ENCODE data around the gene MEAF6.
"Not testable (repeated sequence)": the region's sequence is repeated elsewhere in the genome, so short reads cannot be mapped to it uniquely, and the experiment has no call there.

MEAF6 gene

DNA sequence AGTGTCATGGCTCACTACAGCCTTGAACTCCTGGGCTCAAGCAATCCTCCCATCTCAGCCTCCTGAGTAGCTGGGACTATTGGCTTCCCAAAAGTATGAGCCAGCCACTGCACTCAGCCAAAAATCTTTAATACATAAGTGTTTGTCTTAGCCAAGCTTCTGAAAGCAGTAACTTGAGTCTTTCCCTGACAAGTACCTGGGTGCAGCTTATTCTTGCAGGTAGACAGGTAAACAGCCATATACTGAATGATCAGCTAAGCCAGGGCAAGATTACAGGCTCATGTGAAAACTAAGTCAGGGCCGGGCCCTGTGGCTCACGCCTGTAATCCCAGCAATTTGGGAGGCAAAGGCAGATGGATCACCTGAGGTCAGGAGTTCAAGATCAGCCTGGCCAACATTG lies 7.8 kb downstream of the MEAF6 start:
- H3K27me3 ChIP-seq (ENCODE audit: insufficient read depth, poor library complexity, severe bottlenecking): no peaks in the 10 kb centered on the region
- H3K27ac ChIP-seq (replicated peaks): no peak overlapping the region
- TF ChIP-seq, protein P1, sequence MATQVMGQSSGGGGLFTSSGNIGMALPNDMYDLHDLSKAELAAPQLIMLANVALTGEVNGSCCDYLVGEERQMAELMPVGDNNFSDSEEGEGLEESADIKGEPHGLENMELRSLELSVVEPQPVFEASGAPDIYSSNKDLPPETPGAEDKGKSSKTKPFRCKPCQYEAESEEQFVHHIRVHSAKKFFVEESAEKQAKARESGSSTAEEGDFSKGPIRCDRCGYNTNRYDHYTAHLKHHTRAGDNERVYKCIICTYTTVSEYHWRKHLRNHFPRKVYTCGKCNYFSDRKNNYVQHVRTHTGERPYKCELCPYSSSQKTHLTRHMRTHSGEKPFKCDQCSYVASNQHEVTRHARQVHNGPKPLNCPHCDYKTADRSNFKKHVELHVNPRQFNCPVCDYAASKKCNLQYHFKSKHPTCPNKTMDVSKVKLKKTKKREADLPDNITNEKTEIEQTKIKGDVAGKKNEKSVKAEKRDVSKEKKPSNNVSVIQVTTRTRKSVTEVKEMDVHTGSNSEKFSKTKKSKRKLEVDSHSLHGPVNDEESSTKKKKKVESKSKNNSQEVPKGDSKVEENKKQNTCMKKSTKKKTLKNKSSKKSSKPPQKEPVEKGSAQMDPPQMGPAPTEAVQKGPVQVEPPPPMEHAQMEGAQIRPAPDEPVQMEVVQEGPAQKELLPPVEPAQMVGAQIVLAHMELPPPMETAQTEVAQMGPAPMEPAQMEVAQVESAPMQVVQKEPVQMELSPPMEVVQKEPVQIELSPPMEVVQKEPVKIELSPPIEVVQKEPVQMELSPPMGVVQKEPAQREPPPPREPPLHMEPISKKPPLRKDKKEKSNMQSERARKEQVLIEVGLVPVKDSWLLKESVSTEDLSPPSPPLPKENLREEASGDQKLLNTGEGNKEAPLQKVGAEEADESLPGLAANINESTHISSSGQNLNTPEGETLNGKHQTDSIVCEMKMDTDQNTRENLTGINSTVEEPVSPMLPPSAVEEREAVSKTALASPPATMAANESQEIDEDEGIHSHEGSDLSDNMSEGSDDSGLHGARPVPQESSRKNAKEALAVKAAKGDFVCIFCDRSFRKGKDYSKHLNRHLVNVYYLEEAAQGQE (IDR thresholded peaks at IDR 0.05; ENCODE audit: insufficient replicate concordance, low read depth): no peak
- TF ChIP-seq POLR2AphosphoS5 (IDR thresholded peaks at IDR 0.05; ENCODE audit: low read depth): no peak
- TF ChIP-seq, protein P2, sequence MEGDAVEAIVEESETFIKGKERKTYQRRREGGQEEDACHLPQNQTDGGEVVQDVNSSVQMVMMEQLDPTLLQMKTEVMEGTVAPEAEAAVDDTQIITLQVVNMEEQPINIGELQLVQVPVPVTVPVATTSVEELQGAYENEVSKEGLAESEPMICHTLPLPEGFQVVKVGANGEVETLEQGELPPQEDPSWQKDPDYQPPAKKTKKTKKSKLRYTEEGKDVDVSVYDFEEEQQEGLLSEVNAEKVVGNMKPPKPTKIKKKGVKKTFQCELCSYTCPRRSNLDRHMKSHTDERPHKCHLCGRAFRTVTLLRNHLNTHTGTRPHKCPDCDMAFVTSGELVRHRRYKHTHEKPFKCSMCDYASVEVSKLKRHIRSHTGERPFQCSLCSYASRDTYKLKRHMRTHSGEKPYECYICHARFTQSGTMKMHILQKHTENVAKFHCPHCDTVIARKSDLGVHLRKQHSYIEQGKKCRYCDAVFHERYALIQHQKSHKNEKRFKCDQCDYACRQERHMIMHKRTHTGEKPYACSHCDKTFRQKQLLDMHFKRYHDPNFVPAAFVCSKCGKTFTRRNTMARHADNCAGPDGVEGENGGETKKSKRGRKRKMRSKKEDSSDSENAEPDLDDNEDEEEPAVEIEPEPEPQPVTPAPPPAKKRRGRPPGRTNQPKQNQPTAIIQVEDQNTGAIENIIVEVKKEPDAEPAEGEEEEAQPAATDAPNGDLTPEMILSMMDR (IDR thresholded peaks at IDR 0.05; ENCODE audit: insufficient read depth, low read length): no peak
- TF ChIP-seq GABPA (IDR thresholded peaks at IDR 0.05; ENCODE audit: low read depth): no peak
- TF ChIP-seq SPI1 (IDR thresholded peaks at IDR 0.05; ENCODE audit: borderline replicate concordance, low read depth): no peak
- no peak overlapping the region for H3K4me3 ChIP-seq (replicated peaks; ENCODE audit: insufficient read depth, low read length)
- DNase-seq (ENCODE audit: low read depth in 1 of 2, low spot score in 1 of 2): no peak

DNA sequence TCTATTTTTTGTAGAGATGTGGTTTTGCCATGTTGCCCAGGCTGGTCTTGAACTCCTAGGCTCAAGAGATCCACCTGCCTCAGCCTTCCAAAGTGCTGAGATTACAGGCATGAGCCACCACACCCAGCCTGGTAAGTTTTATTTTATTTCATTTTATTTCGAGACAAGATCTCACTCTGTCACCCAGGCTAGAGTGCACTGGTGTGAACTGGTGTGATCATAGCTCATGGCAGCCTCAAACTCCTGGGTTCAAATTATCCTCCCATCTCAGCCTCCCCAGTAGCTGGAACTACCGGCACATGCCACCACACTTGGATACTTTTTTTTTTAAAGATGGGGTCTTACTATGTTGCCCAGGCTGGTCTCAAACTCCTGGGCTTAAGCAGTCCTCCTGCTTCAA lies 11.8 kb downstream of the MEAF6 start:
- not testable (repeated sequence) for H3K27ac ChIP-seq (replicated peaks); DNase-seq (ENCODE audit: low read depth in 1 of 2, low spot score in 1 of 2)

DNA sequence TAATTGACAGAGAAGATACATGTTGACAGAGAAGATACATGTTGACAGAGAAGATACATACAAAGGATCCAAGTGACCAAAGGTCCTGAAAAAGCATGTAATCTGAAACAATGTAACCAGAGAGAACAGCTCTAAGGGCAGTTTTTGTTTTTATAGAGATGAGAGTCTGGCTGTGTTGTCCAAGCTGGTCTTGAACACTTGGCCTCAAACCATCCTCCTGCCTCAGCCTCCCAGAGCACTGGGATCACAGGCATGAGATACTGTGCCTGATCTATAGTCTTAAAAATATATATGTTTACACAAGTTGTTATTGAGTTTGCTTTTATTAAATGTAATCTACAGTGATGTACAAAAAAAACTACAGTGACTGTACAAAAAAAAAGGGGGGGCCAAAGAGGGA lies 12.5 kb downstream of the MEAF6 start:
- Histone ChIP-seq H3K27ac (replicated peaks) (no peak overlapping the region), H3K4me3 (replicated peaks; ENCODE audit: insufficient read depth, low read length) (no peak overlapping the region), H3K27me3 (ENCODE audit: insufficient read depth, poor library complexity, severe bottlenecking) (no peaks in the 10 kb centered on the region)
- no peak for TF ChIP-seq GABPA (IDR thresholded peaks at IDR 0.05; ENCODE audit: low read depth)
- TF ChIP-seq POLR2AphosphoS5 (IDR thresholded peaks at IDR 0.05; ENCODE audit: low read depth): no peak
- no peak for TF ChIP-seq SPI1 (IDR thresholded peaks at IDR 0.05; ENCODE audit: borderline replicate concordance, low read depth)
- TF ChIP-seq, protein P2 (IDR thresholded peaks at IDR 0.05; ENCODE audit: insufficient read depth, low read length): no peak
- TF ChIP-seq, protein P1 (IDR thresholded peaks at IDR 0.05; ENCODE audit: insufficient replicate concordance, low read depth): no peak
- no peak for DNase-seq (ENCODE audit: low read depth in 1 of 2, low spot score in 1 of 2)

More for the DNA sequence above, 11.8 kb downstream of the MEAF6 start:
- H3K27me3 ChIP-seq (ENCODE audit: insufficient read depth, poor library complexity, severe bottlenecking); H3K4me3 ChIP-seq (replicated peaks; ENCODE audit: insufficient read depth, low read length): not testable (repeated sequence)

DNA sequence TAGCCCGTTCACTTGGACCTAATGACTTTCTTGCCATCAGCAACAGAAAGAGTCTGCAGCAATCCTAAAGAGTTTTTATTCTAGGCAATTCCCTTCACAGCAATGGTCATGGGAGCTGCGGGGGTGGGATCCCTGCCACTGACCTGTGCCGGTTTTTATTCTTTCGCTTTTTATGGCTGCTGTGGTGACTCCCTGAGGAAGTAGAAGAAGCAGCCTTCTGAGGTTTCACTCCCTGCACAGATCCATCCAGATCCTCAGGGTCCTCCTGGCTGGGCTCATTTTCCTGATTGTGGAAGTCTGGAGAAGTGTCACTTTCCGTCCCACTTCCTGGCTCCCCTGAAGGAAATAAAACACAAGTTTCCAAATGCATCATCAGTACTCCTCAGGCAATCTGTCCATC lies 12.9 kb downstream of the MEAF6 start:
- no peak overlapping the region for H3K27ac ChIP-seq (replicated peaks)

More for the DNA sequence above, 12.9 kb downstream of the MEAF6 start:
- Histone ChIP-seq H3K4me3 (replicated peaks; ENCODE audit: insufficient read depth, low read length) (no peak overlapping the region), H3K27me3 (ENCODE audit: insufficient read depth, poor library complexity, severe bottlenecking) (no peaks in the 10 kb centered on the region)
- no peak for DNase-seq (ENCODE audit: low read depth in 1 of 2, low spot score in 1 of 2)
- TF ChIP-seq, protein P2 (IDR thresholded peaks at IDR 0.05; ENCODE audit: insufficient read depth, low read length): no peak
- TF ChIP-seq, protein P1 (IDR thresholded peaks at IDR 0.05; ENCODE audit: insufficient replicate concordance, low read depth): no peak
- TF ChIP-seq GABPA (IDR thresholded peaks at IDR 0.05; ENCODE audit: low read depth) (no peak), POLR2AphosphoS5 (IDR thresholded peaks at IDR 0.05; ENCODE audit: low read depth) (no peak), SPI1 (IDR thresholded peaks at IDR 0.05; ENCODE audit: borderline replicate concordance, low read depth) (no peak)

Data from HL-60 (cell line).